HG03045 (cell line): ENCODE data around the gene SIK2.

Experiments used
- ATAC-seq: cut with Tn5 transposase; IDR thresholded peaks from one replicate; pipeline ENCODE4 v1.9.1; 2021; ENCODE audit warnings: mild to moderate bottlenecking, moderate library complexity; ENCODE audit not compliant: unreplicated experiment

The SIK2 gene

DNA sequence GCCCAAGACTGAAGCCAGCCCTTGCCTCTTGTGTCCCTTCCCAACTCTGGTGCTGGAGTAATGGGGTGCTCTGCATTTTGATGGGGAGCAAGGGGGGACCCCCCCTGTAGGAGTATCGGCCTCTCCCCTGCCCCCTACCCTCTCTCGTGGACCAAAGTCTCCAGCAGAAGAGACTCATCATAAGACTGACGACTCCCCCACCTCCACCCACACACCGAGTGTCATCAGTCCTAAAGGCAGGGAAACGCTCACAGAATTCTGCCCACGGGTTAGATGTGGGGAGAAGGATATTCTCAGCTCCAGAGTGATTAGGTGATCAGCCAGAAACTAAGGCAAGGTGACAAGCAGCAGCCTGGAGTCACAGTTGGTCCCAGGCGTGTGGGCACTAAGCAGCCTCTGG, 125.2 kb downstream of the SIK2 start:
- ATAC-seq, result no peak

DNA sequence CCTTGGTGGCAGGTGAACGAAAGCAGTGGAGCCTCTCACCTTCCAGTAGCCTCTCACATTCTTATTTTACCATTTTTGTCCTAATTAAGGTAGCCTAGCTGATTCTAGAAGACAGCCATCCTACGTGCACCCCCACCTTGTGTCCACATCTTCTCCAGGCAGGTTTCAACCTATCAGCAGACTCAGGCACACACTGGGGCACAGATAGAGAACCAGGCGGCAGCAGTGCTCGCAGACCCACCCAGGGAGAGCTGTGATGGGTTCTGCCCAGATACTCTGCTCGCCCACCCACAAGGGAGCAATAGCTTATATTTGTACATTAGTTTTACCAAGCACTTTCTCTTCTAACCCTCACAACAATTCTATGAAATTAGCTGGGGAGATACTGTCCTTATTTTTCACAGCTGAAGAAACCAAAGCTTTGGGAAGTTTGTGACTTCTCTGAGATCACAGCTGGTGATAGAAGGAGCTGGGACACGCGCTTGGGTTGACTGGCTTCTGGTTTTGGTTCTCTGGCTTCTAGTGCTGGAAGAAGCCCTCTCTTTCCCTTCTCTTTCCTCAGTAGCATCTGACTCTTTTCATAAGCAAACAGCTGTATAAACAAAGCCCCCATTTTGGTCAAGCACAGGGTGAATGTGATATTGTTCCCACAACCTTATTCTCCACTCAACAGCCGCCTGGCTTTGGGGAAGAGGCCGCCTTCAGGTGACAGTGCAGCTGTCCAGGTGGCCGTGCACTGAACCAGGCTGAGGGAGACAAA, 127.0 kb downstream of the SIK2 start:
- no peak for ATAC-seq

GRCh38 chr11:111729831-111730311, 127.6 kb downstream of the SIK2 start:
- ATAC-seq, result no peak

DNA sequence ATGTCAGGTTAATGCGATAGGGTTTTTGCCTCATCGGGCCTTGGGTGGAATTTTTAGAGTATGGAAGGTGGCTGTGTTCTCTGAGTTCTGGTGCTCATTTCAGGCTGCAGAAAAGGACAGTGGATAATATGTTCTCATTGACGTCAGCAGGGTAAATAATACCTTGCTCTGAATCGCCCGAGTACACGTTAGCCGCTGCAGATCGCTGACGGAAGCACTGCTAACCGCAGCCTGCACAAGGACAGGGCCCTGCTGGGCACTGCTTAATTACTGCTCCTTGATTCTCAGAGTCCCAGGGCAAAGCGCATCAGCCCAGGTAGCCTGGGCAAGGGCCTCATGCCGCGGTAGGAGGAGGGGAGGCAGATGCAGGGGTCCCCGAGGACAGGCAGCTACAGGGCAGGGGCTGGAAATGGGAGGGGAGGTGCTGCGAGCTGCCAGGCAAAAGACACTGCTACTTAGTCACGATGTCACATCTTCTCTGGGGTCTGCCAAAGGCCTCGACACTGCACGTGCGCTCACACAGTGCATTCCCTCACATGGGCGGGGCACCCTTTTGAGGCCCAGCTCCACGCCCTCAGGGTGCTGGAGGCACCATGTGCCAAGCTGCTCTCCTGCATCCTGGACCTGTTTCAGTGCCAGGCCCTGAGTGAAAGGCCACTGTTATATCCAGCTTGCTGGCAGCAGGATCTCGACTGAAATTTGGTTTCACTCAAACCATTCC, 128.8 kb downstream of the SIK2 start:
- no peak for ATAC-seq

DNA sequence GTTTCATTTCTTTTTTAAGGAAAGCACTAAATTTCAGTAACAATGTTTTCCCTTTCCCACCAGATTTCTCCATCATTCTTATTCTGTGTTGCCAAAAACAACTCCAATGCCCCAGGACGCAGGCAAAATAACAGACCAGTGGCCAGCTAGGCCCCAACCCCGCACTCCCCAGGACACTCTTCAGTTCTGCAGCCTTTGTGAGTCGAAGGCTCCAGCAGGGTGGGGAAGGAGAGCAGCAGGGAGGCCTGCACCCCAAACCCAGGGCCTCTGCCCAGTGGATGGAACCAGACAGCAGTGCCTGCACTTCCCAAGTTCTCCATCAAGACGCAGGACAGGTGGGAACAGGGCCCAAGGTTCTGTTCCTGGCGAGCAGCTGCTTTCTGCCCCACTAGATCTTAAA, 129.6 kb downstream of the SIK2 start:
- no peak for ATAC-seq

- ATAC-seq, result no peak
Measured at GRCh38 chr11:111733016-111733415, 130.8 kb downstream of the SIK2 start.

- ATAC-seq, result no peak
Measured at GRCh38 chr11:111733611-111734088, 131.4 kb downstream of the SIK2 start.

GRCh38 chr11:111734101-111734953, 132.1 kb downstream of the SIK2 start:
- ATAC-seq, result no peak

DNA sequence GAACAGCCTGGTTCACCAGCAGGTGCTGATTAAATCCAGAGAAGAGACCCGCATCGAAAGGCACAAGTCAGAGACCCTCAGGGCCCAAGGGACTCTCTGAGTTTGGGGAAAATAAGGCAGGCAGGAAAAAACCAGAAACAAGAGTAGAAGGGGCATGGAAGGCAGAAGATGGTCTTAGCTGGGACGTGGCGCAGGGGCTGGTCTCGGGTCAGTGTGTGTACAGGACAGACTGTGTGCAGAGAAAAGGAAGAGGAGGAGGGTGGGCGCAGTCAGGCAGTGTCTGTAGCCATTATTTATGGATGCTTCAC, 132.7 kb downstream of the SIK2 start:
- no peak for ATAC-seq

DNA sequence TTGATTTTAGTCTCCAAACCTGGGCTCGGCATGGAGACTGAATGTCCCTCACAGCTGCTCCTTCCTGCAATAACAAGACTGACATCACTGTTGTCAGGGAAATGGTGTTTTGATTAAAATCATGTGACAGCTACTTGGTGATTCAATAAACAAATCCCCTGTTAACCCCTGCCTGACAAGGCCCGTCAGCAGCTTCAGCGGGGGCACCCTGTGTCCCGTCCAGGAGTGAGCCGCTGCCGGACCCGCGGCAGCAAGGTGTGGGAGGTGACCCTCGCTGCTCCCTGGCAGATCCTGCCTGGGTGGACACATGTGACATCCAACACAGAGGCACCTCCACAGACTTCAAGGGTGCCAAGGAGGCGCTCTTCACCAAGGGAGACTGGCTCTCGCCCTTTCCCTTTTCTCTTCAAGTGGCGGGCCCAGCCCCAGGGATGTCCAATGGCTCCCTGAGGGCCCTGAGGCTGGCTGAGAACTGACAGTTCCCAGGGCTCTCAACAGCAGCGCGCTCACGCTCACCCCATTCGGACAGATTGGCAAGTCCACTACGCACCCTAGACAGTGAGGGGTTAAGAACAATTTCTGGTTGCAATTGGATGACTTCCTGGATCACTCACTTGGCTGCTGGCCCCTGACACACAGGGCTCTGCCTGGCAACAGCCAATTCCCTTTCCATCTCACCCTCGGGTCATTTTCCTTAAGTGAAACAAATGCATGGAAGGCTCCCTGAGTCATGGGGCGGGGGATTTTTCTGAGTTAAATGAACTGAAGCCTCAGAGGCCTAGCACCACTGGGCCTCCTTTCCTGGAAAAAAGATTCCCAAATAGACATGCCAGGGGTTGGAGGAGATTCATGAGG, 133.2 kb downstream of the SIK2 start:
- ATAC-seq, result no peak

DNA sequence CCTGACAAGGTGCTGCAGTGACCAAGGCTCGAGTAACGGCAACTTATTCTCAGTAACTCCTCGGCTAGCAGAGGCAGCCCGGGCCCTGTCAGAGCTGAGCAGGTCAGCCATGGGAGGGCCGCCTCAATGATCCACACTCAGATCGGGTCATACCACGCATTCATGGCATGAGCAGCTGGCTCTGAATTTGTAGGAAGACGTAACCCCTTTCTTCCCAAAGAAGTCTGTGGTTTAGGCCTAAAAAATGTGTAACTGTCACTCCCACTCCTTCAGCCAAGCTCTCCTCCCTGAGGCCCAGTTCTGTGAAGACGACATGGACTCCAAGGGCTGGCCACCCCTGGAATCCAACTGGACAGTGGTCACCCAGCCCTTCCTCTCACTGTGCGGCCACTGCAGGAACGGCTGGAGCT, 133.9 kb downstream of the SIK2 start:
- no peak for ATAC-seq

DNA sequence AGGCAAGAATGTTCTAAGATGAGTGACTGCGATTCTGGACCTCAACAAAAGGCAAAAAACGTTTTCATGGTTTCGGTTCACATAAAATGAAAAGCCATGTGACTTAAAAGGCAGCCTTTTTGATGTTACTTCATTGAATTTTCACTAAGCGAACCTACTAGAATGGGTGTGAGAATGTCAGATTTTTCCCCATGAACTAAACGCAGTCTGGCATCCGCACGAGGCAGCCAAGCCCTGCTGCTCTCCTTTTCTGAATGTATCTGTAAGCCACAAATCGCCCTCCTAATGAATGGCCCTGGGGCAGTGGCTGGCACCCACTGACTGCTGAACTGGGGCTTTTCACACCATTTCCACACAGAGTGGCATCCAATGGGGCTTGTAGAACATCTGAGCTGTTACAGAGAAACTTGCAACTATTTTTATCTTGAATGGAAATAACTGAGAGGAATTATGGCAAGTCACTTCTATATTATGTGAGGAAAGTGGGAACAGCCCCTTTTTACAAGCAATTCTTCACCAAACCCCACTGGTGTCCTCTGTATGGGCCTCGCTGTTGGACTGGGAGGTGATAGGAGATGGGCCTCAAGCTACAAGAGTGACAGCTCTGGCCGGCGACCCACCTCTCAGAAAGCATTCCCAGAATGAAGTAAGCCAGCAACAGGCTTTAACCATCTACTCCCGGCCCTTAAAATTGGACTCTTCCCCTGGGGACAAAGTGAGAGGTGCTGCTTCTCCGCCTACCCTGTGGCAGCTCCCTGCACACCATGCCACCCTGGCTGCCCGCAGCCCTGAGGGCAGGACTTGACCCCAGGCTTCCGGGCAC, 134.6 kb downstream of the SIK2 start:
- ATAC-seq, result no peak

DNA sequence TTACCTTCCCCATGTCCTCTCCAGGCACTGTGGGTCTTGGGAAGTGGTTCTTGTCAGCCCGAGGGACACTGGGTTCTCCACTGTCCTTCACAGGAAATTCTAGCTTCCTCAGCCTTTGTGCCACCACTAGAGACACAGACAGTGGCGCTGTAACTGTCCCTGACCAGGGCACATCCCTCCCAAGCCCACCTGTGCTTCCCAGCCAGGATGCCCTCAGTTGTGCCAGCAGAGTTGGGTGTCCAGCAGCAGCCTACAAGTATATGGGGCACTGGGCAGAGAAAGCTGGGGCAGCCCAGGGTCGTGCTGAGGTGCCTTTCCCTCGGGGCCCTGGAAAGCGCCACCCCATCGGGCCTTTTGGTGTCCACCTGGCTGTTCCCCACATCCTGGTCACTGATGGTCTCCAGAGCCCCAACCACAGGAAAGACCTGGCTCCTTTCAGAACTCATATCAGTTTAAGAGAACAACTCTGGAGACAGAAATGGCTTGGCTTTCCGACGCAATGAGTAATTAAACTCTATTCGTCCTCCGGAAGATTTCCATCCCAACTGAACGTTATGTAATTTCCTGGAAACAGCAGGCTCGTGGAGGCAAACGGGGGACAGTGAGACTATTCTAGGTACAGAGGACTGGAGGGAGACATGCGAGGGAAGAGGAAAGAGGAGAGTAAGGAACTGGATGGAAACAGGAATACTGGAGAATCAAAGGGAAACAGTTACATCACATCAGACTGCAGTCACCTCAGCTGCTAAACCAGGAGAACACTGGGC, 135.4 kb downstream of the SIK2 start:
- ATAC-seq, result no peak

- no peak for ATAC-seq
Measured at GRCh38 chr11:111739299-111739698, 137.1 kb downstream of the SIK2 start.

DNA sequence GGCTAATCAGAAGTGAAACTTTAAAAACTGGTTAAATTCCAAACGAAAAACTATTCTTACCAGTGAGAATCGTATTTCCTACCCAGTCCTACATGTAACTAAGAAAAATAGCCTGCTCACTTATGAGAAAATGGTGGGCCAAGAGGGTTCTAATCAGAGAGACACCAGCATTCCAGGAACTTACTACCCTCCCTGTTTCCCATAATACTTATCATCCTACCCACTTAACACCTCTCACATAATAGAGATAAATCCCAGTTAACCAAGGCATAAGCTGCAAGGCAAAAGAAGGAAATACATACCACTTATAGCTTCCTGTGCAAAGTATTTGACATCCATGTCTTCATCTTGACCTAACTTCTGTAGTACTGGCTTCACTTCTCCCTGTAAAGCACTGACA, 139.5 kb downstream of the SIK2 start:
- no peak for ATAC-seq

- no peak for ATAC-seq
Measured at GRCh38 chr11:111743700-111744099, 141.5 kb downstream of the SIK2 start.

DNA sequence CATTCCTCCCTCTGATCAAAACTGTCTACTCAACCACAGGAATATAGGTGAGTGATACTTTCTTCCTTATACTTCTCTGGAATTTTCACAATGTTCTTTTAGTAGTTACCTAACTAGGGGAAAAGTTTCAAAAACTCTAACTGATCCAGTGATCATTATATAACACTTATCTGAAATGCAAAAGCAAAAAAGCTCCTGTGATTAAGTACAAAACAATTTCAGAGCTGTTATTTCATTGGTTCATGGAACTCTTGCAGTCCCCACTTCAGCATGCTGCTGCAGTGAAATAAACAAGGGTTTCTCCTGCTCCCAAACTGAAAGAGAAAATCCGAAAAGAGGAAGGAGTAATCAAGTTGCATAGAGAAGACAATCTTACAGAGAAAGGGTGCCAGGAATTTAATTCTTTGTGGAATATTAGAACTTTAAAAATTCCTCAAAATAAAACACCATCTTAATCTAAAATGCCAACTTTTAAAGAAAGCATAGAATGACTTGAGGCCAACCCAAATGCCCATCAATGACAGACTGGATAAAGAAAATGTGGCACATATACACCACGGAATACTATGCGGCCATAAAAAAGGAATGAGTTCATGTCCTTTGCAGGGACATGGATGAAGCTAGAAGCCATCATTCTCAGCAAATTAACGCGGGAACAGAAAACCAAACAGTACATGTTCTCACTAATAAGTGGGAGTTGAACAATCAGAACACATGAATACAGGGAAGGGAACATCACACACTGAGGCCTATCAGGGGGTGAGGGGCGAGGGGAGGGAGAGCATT, 143.7 kb downstream of the SIK2 start:
- no peak for ATAC-seq
